K562 (cell line): ENCODE data around the gene MRPS18B.

ENCODE experiments used
- HMGN3 ChIP-seq: IDR thresholded peaks from 2 replicates; pipeline ENCODE4 v1.6.1; 2011; ENCODE audit warnings: borderline replicate concordance, low read depth, mild to moderate bottlenecking, mixed read lengths, low read length; ENCODE audit not compliant: insufficient read length; ENCODE audit errors: extremely low read depth
- RBBP5 ChIP-seq: fragments of 200-600 bp; sonication (generic); IDR thresholded peaks from 2 replicates; pipeline ENCODE4 v1.6.1; 2012; ENCODE audit warnings: borderline replicate concordance, mild to moderate bottlenecking, low read length, control low read depth, inconsistent platforms; ENCODE audit not compliant: insufficient read depth, poor library complexity, severe bottlenecking
- RBM14 ChIP-seq: fragments of 200-400 bp; formaldehyde crosslinking; IDR thresholded peaks from 2 replicates; pipeline ENCODE4 v1.6.1; 2018; ENCODE audit warnings: low read depth, mild to moderate bottlenecking, low read length, moderate library complexity, borderline replicate concordance; ENCODE audit not compliant: insufficient read depth
- THRA ChIP-seq: fragments of 450-650 bp; IDR thresholded peaks from 2 replicates; pipeline ENCODE4 v1.6.1; 2017; ENCODE audit warnings: mild to moderate bottlenecking, moderate library complexity

GRCh38 chr6:30592287-30592686, 25.4 kb upstream of the MRPS18B start:
- TF ChIP-seq RBBP5 (no peak), RBM14 (no peak), THRA (no peak), HMGN3 (no peak)
